ENCODE measurements around the gene PMM2. TPM values are rescaled to one million over a fixed set of nuclear protein-coding genes. Genes with fewer than 3 reads are reported as not detected.

The PMM2 gene
- total RNA-seq, 1 experiment from 2014 or later, result 58.4 TPM

- Histone ChIP-seq H3K36me3 (ENCODE audit: control insufficient read depth, insufficient read depth, low read length) (peaks cover 5% of the 10 kb centered on the region), H3K4me1 (ENCODE audit: control insufficient read depth, insufficient read depth, low read length) (peaks cover 41% of the 10 kb centered on the region), H3K9me3 (ENCODE audit: control insufficient read depth, insufficient read depth, low read depth, low read length) (no peaks in the 10 kb centered on the region), H3K4me3 (ENCODE audit: low read depth in 2 of 2, low read length in 2 of 2) (no peak overlapping the region), H3K27ac (ENCODE audit: low read length) (no peak overlapping the region), H3K27me3 (ENCODE audit: control insufficient read depth, insufficient read depth, low read length) (no peaks in the 10 kb centered on the region)
- BruUV-seq (replicated peaks), result no TSS peak
- intact Hi-C loops (cut with micrococcal nuclease; ENCODE audit: unreplicated experiment) (no loop called here), in situ Hi-C loops (cut with HindIII; ENCODE audit: low pct_unique_long_range_greater_than_20kb, low sequenced_read_pairs) (no loop called here)
- TF ChIP-seq POLR2AphosphoS5 (IDR thresholded peaks at IDR 0.05; ENCODE audit: low read depth, low read length) (no peak), SIN3A (IDR thresholded peaks at IDR 0.05; ENCODE audit: borderline replicate concordance, insufficient read depth, low read depth, low read length) (no peak), TCF7L2 (IDR thresholded peaks at IDR 0.05; ENCODE audit: low read depth, low read length) (no peak), CTCF (IDR thresholded peaks at IDR 0.05) (no peak)
- TF ChIP-seq, protein P1, sequence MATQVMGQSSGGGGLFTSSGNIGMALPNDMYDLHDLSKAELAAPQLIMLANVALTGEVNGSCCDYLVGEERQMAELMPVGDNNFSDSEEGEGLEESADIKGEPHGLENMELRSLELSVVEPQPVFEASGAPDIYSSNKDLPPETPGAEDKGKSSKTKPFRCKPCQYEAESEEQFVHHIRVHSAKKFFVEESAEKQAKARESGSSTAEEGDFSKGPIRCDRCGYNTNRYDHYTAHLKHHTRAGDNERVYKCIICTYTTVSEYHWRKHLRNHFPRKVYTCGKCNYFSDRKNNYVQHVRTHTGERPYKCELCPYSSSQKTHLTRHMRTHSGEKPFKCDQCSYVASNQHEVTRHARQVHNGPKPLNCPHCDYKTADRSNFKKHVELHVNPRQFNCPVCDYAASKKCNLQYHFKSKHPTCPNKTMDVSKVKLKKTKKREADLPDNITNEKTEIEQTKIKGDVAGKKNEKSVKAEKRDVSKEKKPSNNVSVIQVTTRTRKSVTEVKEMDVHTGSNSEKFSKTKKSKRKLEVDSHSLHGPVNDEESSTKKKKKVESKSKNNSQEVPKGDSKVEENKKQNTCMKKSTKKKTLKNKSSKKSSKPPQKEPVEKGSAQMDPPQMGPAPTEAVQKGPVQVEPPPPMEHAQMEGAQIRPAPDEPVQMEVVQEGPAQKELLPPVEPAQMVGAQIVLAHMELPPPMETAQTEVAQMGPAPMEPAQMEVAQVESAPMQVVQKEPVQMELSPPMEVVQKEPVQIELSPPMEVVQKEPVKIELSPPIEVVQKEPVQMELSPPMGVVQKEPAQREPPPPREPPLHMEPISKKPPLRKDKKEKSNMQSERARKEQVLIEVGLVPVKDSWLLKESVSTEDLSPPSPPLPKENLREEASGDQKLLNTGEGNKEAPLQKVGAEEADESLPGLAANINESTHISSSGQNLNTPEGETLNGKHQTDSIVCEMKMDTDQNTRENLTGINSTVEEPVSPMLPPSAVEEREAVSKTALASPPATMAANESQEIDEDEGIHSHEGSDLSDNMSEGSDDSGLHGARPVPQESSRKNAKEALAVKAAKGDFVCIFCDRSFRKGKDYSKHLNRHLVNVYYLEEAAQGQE (IDR thresholded peaks at IDR 0.05; ENCODE audit: insufficient read depth in 1 of 2, low read depth in 2 of 2, low read length in 1 of 2), result no peak
- DNase-seq (ENCODE audit: low read depth, low spot score) (no peak), ATAC-seq (no peak)
- ChIA-PET CTCF (interaction anchor here (0.7 kb wide), 1 partner anchor 28 kb away, joined by 3 read pairs; no protein-coding TSS in a partner anchor), POLR2A (interaction anchor here (0.5 to 0.6 kb wide), 4 partner anchors 11 to 288 kb away, joined by 3 to 14 read pairs (median 4); partner anchors contain the start of gene CARHSP1)
Measured at GRCh38 chr16:8851761-8852403, 54.2 kb downstream of the PMM2 start.

GRCh38 chr16:8852534-8852933, 54.9 kb downstream of the PMM2 start:
- ChIA-PET CTCF (interaction anchor here (0.7 kb wide), 1 partner anchor 27 kb away, joined by 3 read pairs; no protein-coding TSS in a partner anchor), POLR2A (no interaction called here)
- Histone ChIP-seq H3K4me1 (ENCODE audit: control insufficient read depth, insufficient read depth, low read length) (peaks cover 44% of the 10 kb centered on the region), H3K27ac (ENCODE audit: low read length) (no peak overlapping the region), H3K36me3 (ENCODE audit: control insufficient read depth, insufficient read depth, low read length) (peaks cover 5% of the 10 kb centered on the region), H3K9me3 (ENCODE audit: control insufficient read depth, insufficient read depth, low read depth, low read length) (no peaks in the 10 kb centered on the region), H3K4me3 (ENCODE audit: low read depth in 2 of 2, low read length in 2 of 2) (no peak overlapping the region), H3K27me3 (ENCODE audit: control insufficient read depth, insufficient read depth, low read length) (no peaks in the 10 kb centered on the region)
- no TSS peak for BruUV-seq (replicated peaks)
- intact Hi-C loops (cut with micrococcal nuclease; ENCODE audit: unreplicated experiment), result no loop called here
- DNase-seq (ENCODE audit: low read depth, low spot score) (no peak), ATAC-seq (no peak)
- TF ChIP-seq CTCF (IDR thresholded peaks at IDR 0.05) (no peak), POLR2AphosphoS5 (IDR thresholded peaks at IDR 0.05; ENCODE audit: low read depth, low read length) (no peak), TCF7L2 (IDR thresholded peaks at IDR 0.05; ENCODE audit: low read depth, low read length) (no peak), SIN3A (IDR thresholded peaks at IDR 0.05; ENCODE audit: borderline replicate concordance, insufficient read depth, low read depth, low read length) (no peak)
- TF ChIP-seq, protein P1 (IDR thresholded peaks at IDR 0.05; ENCODE audit: insufficient read depth in 1 of 2, low read depth in 2 of 2, low read length in 1 of 2), result no peak
- in situ Hi-C loops (cut with HindIII; ENCODE audit: low pct_unique_long_range_greater_than_20kb, low sequenced_read_pairs), result no loop called here
